Ishikawa (cell line): ENCODE measurements around the gene GIMAP4.

Experiments used
- CEBPB ChIP-seq: IDR thresholded peaks from 2 replicates; pipeline ENCODE4 v1.6.1; 2012
- CREB1 ChIP-seq: IDR thresholded peaks from 2 replicates; pipeline ENCODE4 v1.6.1; 2012; ENCODE audit warnings: low read depth
- EGR1 ChIP-seq: IDR thresholded peaks from 2 replicates; pipeline ENCODE4 v1.6.1; 2012
- EP300 ChIP-seq: IDR thresholded peaks from 2 replicates; pipeline ENCODE4 v1.6.1; 2012; ENCODE audit warnings: borderline replicate concordance
- FOXM1 ChIP-seq: IDR thresholded peaks from 2 replicates; pipeline ENCODE4 v1.6.1; 2012; ENCODE audit warnings: low read depth, borderline replicate concordance
- NFIC ChIP-seq: IDR thresholded peaks from 2 replicates; pipeline ENCODE4 v1.6.1; 2012
- RAD21 ChIP-seq: IDR thresholded peaks from 2 replicates; pipeline ENCODE4 v1.6.1; 2012; ENCODE audit warnings: low read depth
- REST ChIP-seq: IDR thresholded peaks from 2 replicates; pipeline ENCODE4 v1.6.1; 2012; ENCODE audit warnings: low read depth, mild to moderate bottlenecking
- TAF1 ChIP-seq: IDR thresholded peaks from 2 replicates; pipeline ENCODE4 v1.6.1; 2012; ENCODE audit warnings: low read depth, mild to moderate bottlenecking
- TCF12 ChIP-seq: IDR thresholded peaks from 2 replicates; pipeline ENCODE4 v1.6.1; 2012; ENCODE audit warnings: low read depth
- TEAD4 ChIP-seq: IDR thresholded peaks from 2 replicates; pipeline ENCODE4 v1.6.1; 2012
- USF1 ChIP-seq: IDR thresholded peaks from 2 replicates; pipeline ENCODE4 v1.6.1; 2012
- YY1 ChIP-seq: IDR thresholded peaks from 2 replicates; pipeline ENCODE4 v1.6.1; 2012; ENCODE audit warnings: low read depth
- ZBTB7A ChIP-seq: IDR thresholded peaks from 2 replicates; pipeline ENCODE4 v1.6.1; 2012; ENCODE audit warnings: low read depth
- TF ChIP-seq, protein P1 (sequence below): IDR thresholded peaks from 2 replicates; pipeline ENCODE4 v1.6.1; 2012

The GIMAP4 gene

DNA sequence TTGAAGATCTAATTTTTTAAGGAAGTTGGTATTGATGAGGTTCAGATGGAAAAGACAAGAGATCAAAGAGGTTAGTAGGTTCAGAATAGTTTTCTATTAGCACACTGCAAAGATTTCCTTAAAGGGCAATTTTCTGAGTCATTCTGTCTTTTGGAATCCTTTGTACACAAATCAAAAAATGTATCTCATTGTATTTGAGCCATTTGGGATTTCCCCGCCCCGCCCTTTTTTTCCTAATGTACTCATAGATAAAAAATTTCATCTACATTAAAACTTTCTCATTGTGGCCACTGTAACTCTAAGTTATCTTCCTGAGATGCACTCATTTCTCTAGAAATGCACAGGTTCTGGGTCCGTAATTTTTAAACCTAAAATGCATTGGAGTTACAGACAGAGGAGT, 52.9 kb downstream of the GIMAP4 start:
- TF ChIP-seq CEBPB (no peak), EP300 (no peak), TEAD4 (no peak), RAD21 (no peak), NFIC (no peak), ZBTB7A (no peak)
- TF ChIP-seq, protein P1, sequence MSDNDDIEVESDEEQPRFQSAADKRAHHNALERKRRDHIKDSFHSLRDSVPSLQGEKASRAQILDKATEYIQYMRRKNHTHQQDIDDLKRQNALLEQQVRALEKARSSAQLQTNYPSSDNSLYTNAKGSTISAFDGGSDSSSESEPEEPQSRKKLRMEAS, result no peak

DNA sequence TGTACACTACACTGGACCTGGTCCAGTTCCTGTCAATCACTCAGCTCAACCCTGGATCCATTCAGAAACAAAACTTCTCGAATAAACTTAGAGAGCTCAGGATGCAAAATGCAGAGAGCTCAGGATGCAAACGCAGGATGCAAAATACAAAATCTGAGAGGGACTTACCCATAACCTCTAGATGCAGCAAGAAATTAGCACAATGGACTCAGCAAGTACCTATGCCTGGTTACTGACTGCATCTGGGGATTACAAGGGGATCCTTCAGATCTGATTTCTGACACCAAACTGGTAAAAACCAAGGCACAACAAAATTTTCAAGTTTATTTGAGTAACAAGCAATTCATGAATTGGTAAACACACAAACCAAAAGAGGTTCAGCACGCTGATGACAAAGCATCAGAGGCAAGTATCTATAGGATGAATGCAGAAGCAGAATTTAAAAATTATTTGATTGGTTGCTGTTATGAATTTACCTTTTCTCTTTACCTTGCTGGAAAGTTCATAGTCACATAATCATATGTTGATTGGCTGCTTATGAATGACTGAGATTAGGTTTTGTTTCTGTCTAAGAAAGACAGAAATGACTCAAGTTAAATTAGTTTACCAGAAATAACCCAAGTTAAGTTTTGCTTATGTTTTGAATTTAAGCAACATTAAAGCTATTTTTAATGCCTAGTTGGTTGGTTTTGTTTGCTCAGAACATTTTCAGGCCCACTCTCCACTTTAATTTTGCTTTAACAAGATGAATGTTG, 53.6 kb downstream of the GIMAP4 start:
- TF ChIP-seq REST (no peak), RAD21 (no peak), TEAD4 (no peak), EGR1 (no peak), EP300 (no peak), TAF1 (no peak), ZBTB7A (no peak), USF1 (no peak), CEBPB (no peak), YY1 (no peak), NFIC (no peak), TCF12 (no peak), FOXM1 (no peak), CREB1 (no peak)
- TF ChIP-seq, protein P1, result no peak

- no peak for TF ChIP-seq CREB1
- no peak for TF ChIP-seq TCF12
- TF ChIP-seq REST, result no peak
- no peak for TF ChIP-seq RAD21
- TF ChIP-seq, protein P1, result no peak
- TF ChIP-seq YY1, result no peak
- TF ChIP-seq EP300, result no peak
- no peak for TF ChIP-seq USF1
- no peak for TF ChIP-seq EGR1
- no peak for TF ChIP-seq TEAD4
- TF ChIP-seq CEBPB, result no peak
- no peak for TF ChIP-seq ZBTB7A
- no peak for TF ChIP-seq TAF1
- no peak for TF ChIP-seq NFIC
Observed at GRCh38 chr7:150621376-150621775, 54.2 kb downstream of the GIMAP4 start.
